Measurements from ENCODE around the gene ZNF473. TPM values are rescaled to one million over a fixed set of nuclear protein-coding genes. Genes with fewer than 3 reads are reported as not detected.

The ZNF473 gene
- total and polyA plus RNA-seq, 2 of the 13 experiments (the other 11 are each of a cell fraction or from before 2014, with no cell fraction given), result 5.8 to 11.9 TPM

- no peak for TF ChIP-seq HNF1A (IDR thresholded peaks at IDR 0.05; ENCODE audit: low read depth)
- peak; percentile 76 for TF ChIP-seq HNF1A (CRISPR knock-in tag; IDR thresholded peaks at IDR 0.05; ENCODE audit: borderline replicate concordance)
- TF ChIP-seq KLF9 (CRISPR knock-in tag; IDR thresholded peaks at IDR 0.05; ENCODE audit: low read depth), result peak; percentile 92
- peak; percentile 74 for TF ChIP-seq THRA (CRISPR knock-in tag; IDR thresholded peaks at IDR 0.05; ENCODE audit: borderline replicate concordance)
- TF ChIP-seq FOSL2 (CRISPR knock-in tag; IDR thresholded peaks at IDR 0.05), result peak; percentile 56
- no peak; the same call in 1 of the 2 replicates for TF ChIP-seq RFX1 (IDR thresholded peaks at IDR 0.05)
- TF ChIP-seq HNRNPL (IDR thresholded peaks at IDR 0.05; ENCODE audit: low read depth, low read length), result 0 out of 2 replicates have a peak, but pooled peaks have one; percentile 50
- TF ChIP-seq HINFP (CRISPR knock-in tag; IDR thresholded peaks at IDR 0.05; ENCODE audit: low read depth), result peak; percentile 92; the same call in 1 of the 2 replicates
- TF ChIP-seq ZNF280D (CRISPR knock-in tag; IDR thresholded peaks at IDR 0.05), result peak; percentile 85; the same call in 1 of the 2 replicates
- no peak for TF ChIP-seq PLSCR1 (CRISPR knock-in tag; IDR thresholded peaks at IDR 0.05; ENCODE audit: borderline replicate concordance)
- peak; percentile 34; the same call in 1 of the 2 replicates for TF ChIP-seq POGZ (CRISPR knock-in tag; IDR thresholded peaks at IDR 0.05)
- no peak for TF ChIP-seq HHEX (CRISPR knock-in tag; IDR thresholded peaks at IDR 0.05)
- TF ChIP-seq TEF (CRISPR knock-in tag; IDR thresholded peaks at IDR 0.05), result peak; percentile 84
- peak; percentile 82 for TF ChIP-seq HCFC1 (IDR thresholded peaks at IDR 0.05; ENCODE audit: low read depth, low read length)
- peak; percentile 95 for TF ChIP-seq ZNF788 (CRISPR knock-in tag; IDR thresholded peaks at IDR 0.05; ENCODE audit: borderline replicate concordance)
- TF ChIP-seq ZNF850 (CRISPR knock-in tag; conservative IDR thresholded peaks at IDR 0.05), result no peak
- no peak for TF ChIP-seq PHB2 (IDR thresholded peaks at IDR 0.05; ENCODE audit: partially characterized antibody)
Measured at GRCh38 chr19:50025794-50026549, at the start of gene ZNF473 (continued).
